GM18498 (cell line): ENCODE results near the gene NEK6.

Experiments used
- ATAC-seq: cut with Tn5 transposase; IDR thresholded peaks from one replicate; pipeline ENCODE4 v1.9.1; 2021; ENCODE audit warnings: mild to moderate bottlenecking, moderate library complexity; ENCODE audit not compliant: unreplicated experiment

The NEK6 gene

GRCh38 chr9:124277420-124277819, 19.7 kb downstream of the NEK6 start:
- ATAC-seq = no peak

- no peak for ATAC-seq
Observed at GRCh38 chr9:124278054-124278540, 20.3 kb downstream of the NEK6 start.

- ATAC-seq = no peak
Observed at GRCh38 chr9:124279531-124280175, 21.9 kb downstream of the NEK6 start.

- no peak for ATAC-seq
Observed at GRCh38 chr9:124280176-124280691, 22.5 kb downstream of the NEK6 start.

- ATAC-seq = no peak
Observed at GRCh38 chr9:124281931-124282371, 24.2 kb downstream of the NEK6 start.

GRCh38 chr9:124282442-124283227, 24.9 kb downstream of the NEK6 start:
- ATAC-seq = no peak

- ATAC-seq = no peak
Observed at GRCh38 chr9:124283228-124283814, 25.6 kb downstream of the NEK6 start.

- no peak for ATAC-seq
Observed at GRCh38 chr9:124284237-124284831, 26.6 kb downstream of the NEK6 start.

- no peak for ATAC-seq
Observed at GRCh38 chr9:124284940-124285441, 27.2 kb downstream of the NEK6 start.

GRCh38 chr9:124285490-124285889, 27.7 kb downstream of the NEK6 start:
- ATAC-seq = no peak

- peak; percentile 44 for ATAC-seq
Observed at GRCh38 chr9:124285903-124286291, 28.1 kb downstream of the NEK6 start.

GRCh38 chr9:124286292-124286931, 28.7 kb downstream of the NEK6 start:
- peak; percentile 64 for ATAC-seq

GRCh38 chr9:124290053-124290591, 32.4 kb downstream of the NEK6 start:
- ATAC-seq = no peak

- ATAC-seq = no peak
Observed at GRCh38 chr9:124290743-124291554, 33.2 kb downstream of the NEK6 start.

- peak; percentile 49 for ATAC-seq
Observed at GRCh38 chr9:124291801-124292396, 34.1 kb downstream of the NEK6 start.

- ATAC-seq = no peak
Observed at GRCh38 chr9:124292696-124293593, 35.2 kb downstream of the NEK6 start.

- no peak for ATAC-seq
Observed at GRCh38 chr9:124293718-124294506, 36.2 kb downstream of the NEK6 start.
